Gastroesophageal sphincter (tissue), 3 donors: ENCODE results near the gene LTV1.

ENCODE experiments used
- CTCF ChIP-seq, 4 experiments: fragments of 200-600 bp in 2 of 4; fragments of 450-650 bp in 2 of 4; sonication (generic) in 1 of 4; IDR thresholded peaks; one replicate each; pipeline ENCODE4 v1.5.1; 2017 to 2019; ENCODE audit warnings: antibody characterized with exemption in 4 of 4, mild to moderate bottlenecking in 2 of 4, moderate library complexity in 2 of 4
- EP300 ChIP-seq: sonication (generic); formaldehyde crosslinking; IDR thresholded peaks from one replicate; pipeline ENCODE4 v1.6.1; 2017; ENCODE audit warnings: antibody characterized with exemption, mild to moderate bottlenecking
- POLR2A ChIP-seq, 2 donors: fragments of 450-650 bp; IDR thresholded peaks; one replicate each; pipeline ENCODE4 v1.6.1; 2017; ENCODE audit warnings: antibody characterized with exemption in 2 of 2, mild to moderate bottlenecking in 2 of 2, moderate library complexity in 1 of 2

- TF ChIP-seq CTCF (IDR thresholded peaks at IDR 0.05) (no peak), EP300 (no peak), POLR2A (IDR thresholded peaks at IDR 0.05) (no peak)
These were observed 16.9 kb downstream of the LTV1 start for GRCh38 chr6:143859891-143860660.
